Stimulated activated CD8-positive, alpha-beta memory T cell treated with anti-CD3 and anti-CD28 coated beads, Interleukin-2, amount 100 ng/mL, for 1 hour (primary cell): ENCODE data around the gene EPHA7.

Source experiments
- DNase-seq, 2 donors: peaks; one replicate each; pipeline ENCODE4 v3.0.0-alpha.2; 2020; ENCODE audit warnings: low read depth in 2 of 2

Gene EPHA7

GRCh38 chr6:93393554-93394074, 25.7 kb downstream of the EPHA7 start:
- no peak for DNase-seq

- DNase-seq = no peak
Observed at GRCh38 chr6:93392797-93393196, 26.6 kb downstream of the EPHA7 start.

- no peak for DNase-seq
Observed at GRCh38 chr6:93391965-93392364, 27.4 kb downstream of the EPHA7 start.

GRCh38 chr6:93389192-93389591, 30.2 kb downstream of the EPHA7 start:
- no peak for DNase-seq

- no peak for DNase-seq
Observed at GRCh38 chr6:93388070-93388469, 31.3 kb downstream of the EPHA7 start.

GRCh38 chr6:93376026-93376540, 43.3 kb downstream of the EPHA7 start:
- no peak for DNase-seq

- DNase-seq = no peak
Observed at GRCh38 chr6:93373445-93373844, 45.9 kb downstream of the EPHA7 start.

- no peak for DNase-seq
Observed at GRCh38 chr6:93371756-93372155, 47.6 kb downstream of the EPHA7 start.

- no peak for DNase-seq
Observed at GRCh38 chr6:93369586-93370134, 49.7 kb downstream of the EPHA7 start.

- no peak for DNase-seq
Observed at GRCh38 chr6:93366506-93366905, 52.9 kb downstream of the EPHA7 start.

GRCh38 chr6:93365445-93365844, 53.9 kb downstream of the EPHA7 start:
- DNase-seq = no peak

GRCh38 chr6:93358435-93358834, 60.9 kb downstream of the EPHA7 start:
- no peak for DNase-seq

GRCh38 chr6:93352604-93353003, 66.8 kb downstream of the EPHA7 start:
- DNase-seq = no peak

GRCh38 chr6:93351222-93351621, 68.1 kb downstream of the EPHA7 start:
- no peak for DNase-seq

- no peak for DNase-seq
Observed at GRCh38 chr6:93350774-93351173, 68.6 kb downstream of the EPHA7 start.

- no peak for DNase-seq
Observed at GRCh38 chr6:93344333-93344835, 75.0 kb downstream of the EPHA7 start.

GRCh38 chr6:93343476-93343875, 75.9 kb downstream of the EPHA7 start:
- DNase-seq = no peak

- no peak for DNase-seq
Observed at GRCh38 chr6:93341900-93342613, 77.3 kb downstream of the EPHA7 start.

- no peak for DNase-seq
Observed at GRCh38 chr6:93337772-93338394, 81.5 kb downstream of the EPHA7 start.

- no peak for DNase-seq
Observed at GRCh38 chr6:93337014-93337413, 82.3 kb downstream of the EPHA7 start.

- no peak for DNase-seq
Observed at GRCh38 chr6:93329301-93330000, 89.9 kb downstream of the EPHA7 start.

- no peak for DNase-seq
Observed at GRCh38 chr6:93327857-93328256, 91.5 kb downstream of the EPHA7 start.
